Measurements from ENCODE around the gene DRG2. TPM values are rescaled to one million over a fixed set of nuclear protein-coding genes. Genes with fewer than 3 reads are reported as not detected.

Gene DRG2
- total RNA-seq, 4 donors from 2014 or later: 31.6 to 38.1 (median 37.3) TPM

DNA sequence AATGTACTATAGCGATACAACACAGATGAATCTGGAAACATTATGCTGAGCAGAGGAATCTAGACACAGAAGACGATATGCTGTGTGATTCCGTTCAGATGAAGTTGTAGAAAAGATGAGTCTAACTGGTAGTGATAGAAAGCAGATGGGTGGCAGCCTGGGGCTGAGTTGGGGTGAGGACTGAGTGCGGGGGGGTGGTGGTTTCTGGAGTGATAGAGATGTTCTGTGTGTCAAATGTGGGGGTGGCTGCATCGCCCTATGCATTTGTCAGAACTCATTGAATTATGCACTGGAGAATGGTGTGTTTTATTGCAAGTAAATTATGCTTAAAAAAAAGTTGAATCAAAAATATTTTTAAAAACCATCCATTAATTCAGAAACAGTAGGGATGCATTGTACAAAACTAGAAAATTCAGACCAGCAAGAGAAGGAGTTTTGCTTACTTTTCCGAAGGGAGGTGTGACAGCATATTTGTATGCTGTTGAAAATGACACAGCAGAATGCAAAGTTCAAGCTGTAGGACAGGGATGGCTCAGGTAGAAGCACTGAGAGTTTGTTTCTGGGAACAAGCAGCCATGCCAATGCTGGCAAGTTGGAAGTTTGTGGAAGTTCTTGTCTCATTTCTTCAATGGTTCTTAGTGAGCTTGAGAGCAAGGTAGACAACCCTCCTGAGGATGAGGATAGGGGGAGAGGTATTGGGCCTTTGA, 13.0 kb upstream of the DRG2 start:
- TF ChIP-seq, protein P1, sequence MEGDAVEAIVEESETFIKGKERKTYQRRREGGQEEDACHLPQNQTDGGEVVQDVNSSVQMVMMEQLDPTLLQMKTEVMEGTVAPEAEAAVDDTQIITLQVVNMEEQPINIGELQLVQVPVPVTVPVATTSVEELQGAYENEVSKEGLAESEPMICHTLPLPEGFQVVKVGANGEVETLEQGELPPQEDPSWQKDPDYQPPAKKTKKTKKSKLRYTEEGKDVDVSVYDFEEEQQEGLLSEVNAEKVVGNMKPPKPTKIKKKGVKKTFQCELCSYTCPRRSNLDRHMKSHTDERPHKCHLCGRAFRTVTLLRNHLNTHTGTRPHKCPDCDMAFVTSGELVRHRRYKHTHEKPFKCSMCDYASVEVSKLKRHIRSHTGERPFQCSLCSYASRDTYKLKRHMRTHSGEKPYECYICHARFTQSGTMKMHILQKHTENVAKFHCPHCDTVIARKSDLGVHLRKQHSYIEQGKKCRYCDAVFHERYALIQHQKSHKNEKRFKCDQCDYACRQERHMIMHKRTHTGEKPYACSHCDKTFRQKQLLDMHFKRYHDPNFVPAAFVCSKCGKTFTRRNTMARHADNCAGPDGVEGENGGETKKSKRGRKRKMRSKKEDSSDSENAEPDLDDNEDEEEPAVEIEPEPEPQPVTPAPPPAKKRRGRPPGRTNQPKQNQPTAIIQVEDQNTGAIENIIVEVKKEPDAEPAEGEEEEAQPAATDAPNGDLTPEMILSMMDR (IDR thresholded peaks at IDR 0.05): no peak
- ATAC-seq (ENCODE audit: low FRiP score) (no peak), DNase-seq (ENCODE audit: low spot score) (no peak)

DNA sequence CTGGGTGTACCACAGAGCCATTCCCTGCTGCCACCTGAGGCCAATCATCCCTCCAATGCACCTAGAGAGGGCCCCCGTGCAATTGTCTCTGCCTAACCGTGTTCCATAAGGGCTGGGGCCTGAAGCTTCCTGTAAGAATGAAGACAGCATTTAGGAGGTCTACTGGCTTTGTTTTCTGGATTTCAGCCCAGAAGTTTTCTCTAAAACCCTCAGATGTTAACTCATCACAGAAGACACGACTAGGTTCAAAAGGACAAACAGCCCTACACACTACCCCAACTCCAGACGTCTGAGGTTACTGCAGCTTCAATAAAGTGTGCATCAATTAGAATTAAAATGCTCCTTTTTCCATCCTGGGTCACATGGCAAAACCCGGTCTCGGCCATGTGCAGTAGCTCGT, 10.8 kb upstream of the DRG2 start:
- DNase-seq (ENCODE audit: low spot score): no peak
- ATAC-seq (ENCODE audit: low FRiP score): no peak
- TF ChIP-seq, protein P1 (IDR thresholded peaks at IDR 0.05): no peak

DNA sequence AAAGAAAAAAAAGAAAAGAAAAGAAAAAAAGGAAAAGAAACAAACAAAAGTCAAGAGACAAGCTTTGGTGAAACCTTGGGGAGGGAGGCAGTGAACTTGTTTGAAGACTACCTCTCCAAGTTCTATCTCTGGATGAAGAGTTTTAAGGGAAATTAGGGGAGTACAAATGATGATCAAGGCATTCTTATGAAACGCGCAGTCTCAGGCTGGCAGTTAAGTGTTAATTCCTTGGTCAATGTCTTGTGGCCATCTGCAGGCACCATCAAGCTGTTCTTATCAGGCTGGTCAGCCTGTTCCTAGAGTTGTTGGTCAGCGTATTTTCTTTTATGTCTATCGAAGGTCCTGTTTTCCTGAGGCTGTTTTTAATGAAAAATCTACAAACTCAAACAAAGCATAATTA, 8.2 kb upstream of the DRG2 start:
- no peak for ATAC-seq (ENCODE audit: low FRiP score)
- DNase-seq (ENCODE audit: low spot score): no peak
- TF ChIP-seq, protein P1 (IDR thresholded peaks at IDR 0.05): no peak

DNA sequence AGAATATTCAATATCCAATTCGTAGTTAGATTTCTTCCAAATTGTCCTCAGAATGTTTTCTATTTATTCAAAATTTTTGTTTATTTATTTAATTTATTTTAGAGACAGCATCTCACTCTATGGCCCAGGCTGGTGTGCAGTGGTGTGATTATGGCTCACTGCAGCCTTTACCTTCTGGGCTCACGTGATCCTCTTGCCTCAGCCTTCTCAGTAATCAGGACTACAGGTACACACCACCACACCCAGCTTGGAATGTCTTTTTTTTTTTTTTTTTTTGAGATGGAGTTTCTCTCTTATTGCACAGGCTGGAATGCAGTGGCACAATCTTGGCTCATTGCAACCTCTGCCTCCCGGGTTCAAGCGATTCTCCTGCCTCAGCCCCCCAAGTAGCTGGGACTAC, 3.5 kb upstream of the DRG2 start:
- TF ChIP-seq, protein P1 (IDR thresholded peaks at IDR 0.05): no peak
- no peak for DNase-seq (ENCODE audit: low spot score)
- no peak for ATAC-seq (ENCODE audit: low FRiP score)

DNA sequence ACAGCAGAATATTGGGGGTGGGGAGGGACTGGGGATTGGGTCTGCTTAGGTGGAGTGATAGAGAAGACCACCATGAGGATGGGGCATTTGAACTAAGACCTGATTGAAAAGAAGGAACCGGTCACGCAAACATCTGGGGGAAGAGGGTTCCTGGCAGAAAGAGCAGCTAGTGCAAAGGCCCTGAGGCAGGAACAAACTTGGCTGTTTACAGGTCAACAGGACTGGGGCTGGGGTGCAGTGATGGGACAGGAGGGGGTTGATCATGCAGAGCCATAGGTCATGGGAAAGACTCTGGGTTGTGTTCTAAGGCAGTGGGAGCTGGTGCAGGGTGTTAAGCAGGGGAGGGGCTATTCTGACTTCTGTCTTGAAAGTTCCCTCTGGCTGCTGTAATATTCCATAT, 1.9 kb downstream of the DRG2 start:
- TF ChIP-seq, protein P1 (IDR thresholded peaks at IDR 0.05): no peak
- ATAC-seq (ENCODE audit: low FRiP score) (no peak), DNase-seq (ENCODE audit: low spot score) (no peak)

DNA sequence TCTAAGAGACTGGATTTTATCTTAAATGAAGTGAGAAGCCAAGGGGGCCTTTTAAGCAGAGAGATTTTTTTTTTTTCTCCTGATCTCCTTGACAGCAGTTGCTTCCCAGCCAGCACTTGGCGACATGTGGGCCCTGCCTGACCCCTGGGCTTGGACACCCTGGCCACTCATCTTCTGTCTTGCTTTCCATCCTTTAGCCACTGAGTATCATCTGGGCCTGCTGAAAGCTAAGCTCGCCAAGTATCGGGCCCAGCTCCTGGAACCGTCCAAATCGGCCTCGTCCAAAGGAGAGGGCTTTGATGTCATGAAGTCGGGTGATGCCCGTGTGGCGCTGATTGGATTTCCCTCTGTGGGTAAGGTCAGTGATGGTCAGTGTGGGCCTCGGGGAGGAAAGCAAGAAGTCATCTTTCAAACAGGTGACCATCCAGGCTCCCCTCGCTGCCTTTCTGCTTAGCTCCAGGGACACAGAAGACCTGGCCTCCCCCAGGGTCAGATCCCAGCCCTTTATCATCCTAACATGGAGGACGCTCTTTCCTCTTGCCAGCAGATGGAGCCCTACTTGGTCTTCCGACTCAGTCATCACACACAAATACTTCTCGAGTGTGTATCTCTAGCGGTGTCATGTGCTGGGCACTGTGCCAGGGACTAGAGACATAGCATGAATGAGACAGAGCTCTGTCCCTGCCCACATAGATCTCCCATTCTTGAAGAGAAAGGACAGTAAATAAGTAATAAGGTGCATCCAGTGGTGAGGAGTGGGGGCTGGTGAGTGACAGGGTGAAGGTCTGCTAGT, 6.1 kb downstream of the DRG2 start:
- no peak for DNase-seq (ENCODE audit: low spot score)
- TF ChIP-seq, protein P1 (IDR thresholded peaks at IDR 0.05): no peak
- no peak for ATAC-seq (ENCODE audit: low FRiP score)

DNA sequence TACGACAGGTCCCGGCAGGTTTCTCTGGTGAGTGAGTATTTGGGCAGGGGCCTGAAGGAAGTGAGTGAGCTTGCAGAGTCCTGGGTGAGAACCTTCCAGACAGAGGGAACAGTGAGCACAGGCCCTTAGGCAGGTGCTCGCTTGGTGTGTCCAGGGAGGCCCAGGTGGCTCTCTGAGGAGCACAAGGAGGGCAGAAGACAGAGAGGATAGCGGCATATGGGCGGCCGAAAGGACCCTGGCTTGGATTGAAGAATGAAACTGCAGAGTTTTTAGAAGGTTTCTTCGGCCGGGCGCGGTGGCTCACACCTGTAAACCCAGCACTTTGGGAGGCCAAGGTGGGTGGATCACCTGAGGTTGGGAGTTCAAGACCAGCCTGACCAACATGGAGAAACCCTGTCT, 6.7 kb downstream of the DRG2 start:
- TF ChIP-seq, protein P1 (IDR thresholded peaks at IDR 0.05): no peak
- DNase-seq (ENCODE audit: low spot score): no peak
- ATAC-seq (ENCODE audit: low FRiP score): no peak
